Superior temporal gyrus (tissue), 1 donor: ENCODE measurements around the gene A2M.
"Not testable (repeated sequence)": the region's sequence is repeated elsewhere in the genome, so short reads cannot be mapped to it uniquely, and the experiment has no call there.

Source experiments
- DNase-seq: peaks from one replicate; pipeline ENCODE4 v3.0.0-alpha.2; 2016; ENCODE audit errors: extremely low spot score

The A2M gene

DNA sequence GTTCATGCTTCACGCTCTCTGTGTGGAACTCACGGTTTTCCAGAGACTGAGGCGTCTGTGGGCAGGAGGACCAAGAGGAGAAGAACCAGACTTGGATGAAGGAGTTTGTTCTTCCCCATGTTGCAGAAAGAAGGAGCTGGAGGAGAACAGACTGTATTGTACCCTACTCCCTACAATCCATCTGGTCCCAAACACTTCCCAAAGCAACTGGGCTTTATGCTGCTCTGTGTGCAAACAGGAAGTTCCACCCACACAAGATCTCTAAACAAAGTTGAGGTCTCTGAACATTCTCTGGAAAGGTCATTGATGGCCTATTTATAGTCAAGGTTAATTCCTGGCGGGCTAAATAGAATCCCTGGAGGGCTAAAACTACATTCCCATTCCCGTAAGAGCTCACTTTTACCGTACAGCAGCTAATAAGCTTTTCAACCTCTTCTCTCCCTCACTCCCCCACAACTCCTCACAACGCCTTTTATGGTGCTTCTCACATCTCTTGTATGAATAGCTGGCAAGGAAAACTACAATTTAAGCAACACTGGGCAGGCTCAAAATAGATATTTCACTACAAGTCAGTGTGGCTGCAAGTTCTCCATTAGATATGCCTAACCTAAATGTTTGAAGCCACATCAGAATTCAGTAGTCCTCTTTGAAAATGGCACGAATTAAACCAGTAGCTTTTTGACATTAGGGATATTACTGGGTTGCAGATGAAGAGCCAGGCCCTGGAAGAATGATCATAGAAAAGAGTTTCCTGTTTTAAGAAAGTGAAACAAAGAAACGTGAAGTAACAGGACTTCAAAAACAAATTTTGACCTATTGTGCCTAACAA lies at the start of gene A2M:
TSS of gene A2M (minus strand) at position 189 of the 829 bp plus-strand sequence. CDS start at position 119, 70 bp downstream.
- DNase-seq = peak; percentile 55

DNA sequence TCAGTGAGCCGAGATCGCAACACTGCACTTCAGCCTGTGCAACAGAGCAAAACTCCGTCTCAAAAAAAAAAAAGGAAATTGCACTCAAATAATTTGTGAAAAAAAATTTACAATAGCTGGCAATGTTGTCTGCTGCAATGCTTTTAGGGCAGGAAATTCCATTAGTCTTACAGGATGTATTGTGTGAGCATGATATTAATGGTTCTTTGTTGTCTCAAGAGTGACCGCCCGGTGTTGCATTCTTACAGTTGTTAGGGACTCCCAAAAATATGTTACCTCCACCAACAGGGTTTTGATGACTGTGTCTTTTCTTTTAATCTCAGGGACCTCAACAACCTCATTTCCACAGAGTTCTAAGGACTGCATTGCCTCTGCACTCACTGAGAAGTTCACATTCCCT lies 47.7 kb upstream of the A2M start:
- DNase-seq = no peak

DNA sequence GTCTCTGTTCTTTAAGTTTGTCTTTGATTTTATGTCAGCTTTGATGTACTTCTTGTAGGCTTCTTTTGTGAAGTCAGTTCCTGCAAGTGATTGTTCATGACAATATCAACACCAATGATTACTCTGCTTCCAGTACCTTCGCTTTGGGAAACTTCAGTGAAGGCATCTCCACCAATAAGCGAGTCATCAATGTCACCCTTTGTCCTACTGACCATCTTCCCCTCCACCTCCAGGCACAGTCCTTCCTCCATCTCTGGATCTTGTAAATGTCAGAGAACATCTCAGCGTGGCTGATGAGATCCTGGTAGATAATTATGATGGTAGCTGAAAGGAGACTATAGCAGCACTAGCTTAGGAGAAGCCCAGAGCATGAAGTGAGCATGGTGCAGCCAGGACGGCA lies 40.4 kb upstream of the A2M start:
- DNase-seq = no peak

DNA sequence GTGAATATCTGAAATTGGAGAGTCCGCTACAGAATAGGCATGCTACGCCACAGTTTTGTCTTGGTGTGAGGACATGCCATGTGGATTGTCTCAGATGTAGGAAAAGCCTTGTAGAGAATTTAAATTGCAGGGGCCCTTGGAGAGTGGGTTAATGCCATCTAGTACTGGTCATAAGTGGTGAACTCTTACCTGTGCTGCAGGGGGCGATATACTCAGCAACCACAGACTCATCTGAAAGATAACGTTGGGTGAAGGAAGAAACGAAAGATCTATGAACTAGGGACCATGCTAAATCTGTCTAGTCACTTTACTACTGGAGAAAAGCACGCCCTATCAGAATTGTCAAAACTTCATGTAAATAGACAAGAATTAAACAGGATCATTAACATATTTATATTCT lies 33.7 kb upstream of the A2M start:
- no peak for DNase-seq

DNA sequence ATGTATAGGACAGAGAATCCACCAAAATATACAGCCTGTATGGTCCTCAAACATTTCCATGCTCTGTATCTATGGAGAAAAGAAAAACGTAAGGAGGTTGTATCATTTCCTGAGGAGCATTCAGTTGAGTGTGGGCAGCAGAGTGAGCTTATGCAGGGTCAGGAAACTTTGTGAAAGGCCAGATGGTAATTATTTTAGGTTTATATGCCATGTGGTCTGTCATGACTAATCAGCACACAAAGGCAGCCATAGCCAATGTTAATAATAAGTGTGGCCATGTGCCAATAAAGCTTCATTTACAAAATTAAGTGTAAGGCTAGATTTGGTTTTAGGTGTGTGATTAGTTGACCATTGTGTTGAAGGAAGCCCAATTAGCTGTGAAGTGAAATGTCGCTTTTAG lies 33.2 kb upstream of the A2M start:
- DNase-seq = no peak

DNA sequence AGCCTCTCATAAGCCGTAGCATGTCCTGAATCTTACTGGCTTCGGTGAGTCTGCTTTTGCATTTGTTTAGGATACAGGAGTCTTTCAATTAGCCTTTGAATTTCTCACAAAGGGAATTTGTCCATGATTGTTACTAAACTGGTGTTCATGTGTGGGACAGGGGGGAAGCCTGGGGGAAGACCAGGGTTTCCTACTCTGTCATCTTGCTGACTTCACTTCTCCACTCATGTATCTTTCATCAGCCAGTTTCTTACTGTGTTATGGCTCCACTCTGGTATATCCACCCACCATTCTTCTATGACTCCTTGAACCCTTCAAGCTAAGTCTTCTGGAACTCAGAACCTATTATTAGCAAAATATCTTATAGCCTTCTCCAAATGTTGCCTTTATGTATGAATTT lies 31.7 kb upstream of the A2M start:
- DNase-seq = no peak

DNA sequence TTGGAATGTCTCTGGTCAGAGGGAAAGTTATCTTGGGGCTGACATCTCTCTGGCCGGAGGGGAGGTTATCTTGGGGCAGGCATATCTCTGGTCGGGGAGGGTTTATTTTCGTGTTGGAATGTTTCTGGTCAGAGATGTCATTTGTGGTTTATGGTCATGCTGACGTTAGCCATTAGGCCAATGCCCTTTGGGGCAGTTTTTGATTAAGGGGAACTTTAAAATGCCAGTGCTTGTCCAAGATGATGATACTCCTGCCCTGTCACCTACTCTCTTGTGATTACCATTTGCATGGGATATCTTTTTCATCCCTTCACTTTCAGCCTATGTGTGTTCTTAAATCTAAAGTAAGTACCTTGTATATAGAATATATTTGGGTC lies 29.0 kb upstream of the A2M start:
- DNase-seq = no peak

DNA sequence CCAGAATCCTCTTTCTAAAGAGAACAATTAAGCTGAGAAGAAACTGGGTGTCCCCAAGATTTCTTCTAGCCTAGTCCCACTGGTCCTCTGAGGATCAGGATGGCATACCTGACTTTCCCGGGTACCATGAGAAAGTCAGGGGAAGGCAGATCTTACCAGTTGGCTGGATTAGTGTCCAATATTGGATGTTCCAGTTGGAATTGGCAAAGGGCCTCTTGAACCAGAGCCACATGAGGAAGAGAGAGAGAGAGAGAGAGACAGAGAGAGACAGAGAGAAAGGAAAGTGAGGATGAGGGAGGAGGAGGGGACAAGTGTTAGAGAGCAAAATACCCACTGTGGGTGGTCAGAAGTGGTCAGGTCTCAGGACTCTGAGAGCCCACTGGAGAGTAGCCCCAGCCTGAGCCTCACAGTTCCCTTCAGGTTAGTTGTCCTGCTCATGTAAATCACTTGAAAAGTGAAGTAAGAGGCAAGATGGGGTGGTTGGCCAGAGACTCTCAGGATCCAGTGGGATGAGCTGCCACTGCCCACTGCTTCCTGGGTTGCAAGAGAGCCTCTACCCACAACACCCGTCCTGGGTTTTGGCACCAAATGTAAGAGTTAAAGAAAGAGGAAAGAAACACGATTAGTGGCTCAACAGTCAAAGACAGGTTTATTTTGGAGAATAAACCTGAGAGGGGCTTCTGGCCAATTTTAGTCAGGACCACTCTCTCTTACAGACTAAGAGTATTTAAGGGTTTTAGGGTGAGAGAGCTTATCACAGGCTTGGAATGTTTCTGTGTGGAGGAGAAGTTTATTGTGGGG lies 28.4 kb upstream of the A2M start:
- no peak for DNase-seq

DNA sequence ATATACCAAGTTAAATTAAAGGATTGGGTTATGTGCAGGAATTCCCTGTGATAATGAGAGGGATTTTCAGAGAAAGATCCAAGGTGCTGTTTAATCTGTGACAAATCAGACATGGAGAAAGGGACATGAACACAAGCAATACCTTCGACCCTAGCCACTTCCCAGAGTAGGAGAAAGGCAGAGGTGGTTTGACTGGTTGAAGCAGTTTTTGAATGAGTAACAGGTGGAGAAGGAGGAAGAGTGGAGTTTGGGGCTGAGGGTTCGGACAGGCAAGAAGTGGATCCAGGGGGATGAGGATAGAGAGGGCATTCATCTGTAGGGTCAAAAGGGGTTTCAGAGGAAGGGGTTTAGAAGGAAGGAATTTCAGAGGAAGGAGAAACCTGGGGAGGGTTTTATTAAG lies 27.4 kb upstream of the A2M start:
- DNase-seq = no peak

DNA sequence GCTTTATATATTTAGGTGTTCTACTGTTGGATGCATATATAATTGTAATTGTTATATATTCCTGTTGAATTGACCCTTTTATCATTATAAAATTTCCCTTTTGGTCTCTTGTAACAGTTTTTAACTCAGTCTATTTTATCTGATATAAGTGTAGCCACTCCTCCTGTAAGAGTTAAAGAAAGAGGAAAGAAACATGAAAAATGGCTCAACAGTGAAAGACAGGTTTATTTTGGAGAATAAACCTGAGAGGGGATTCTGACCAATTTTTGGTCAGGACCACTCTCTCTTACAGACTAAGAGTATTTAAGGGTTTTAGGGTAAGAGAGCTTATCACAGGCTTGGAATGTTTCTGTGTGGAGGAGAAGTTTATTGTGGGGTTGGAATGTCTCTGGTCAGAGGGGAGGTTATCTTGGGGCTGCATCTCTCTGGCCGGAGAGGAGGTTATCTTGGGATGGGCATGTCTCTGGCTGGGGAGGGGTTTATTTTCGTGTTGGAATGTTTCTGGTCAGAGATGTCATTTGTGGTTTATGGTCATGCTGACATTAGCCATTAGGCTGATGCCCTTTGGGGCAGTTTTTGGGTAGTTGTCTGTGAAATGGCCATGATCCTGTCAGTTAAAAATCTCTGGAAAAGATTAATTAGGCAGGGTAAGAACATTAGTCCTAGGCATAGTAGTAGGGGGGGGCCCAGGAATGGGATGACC lies 24.0 kb upstream of the A2M start:
- not testable (repeated sequence) for DNase-seq

DNA sequence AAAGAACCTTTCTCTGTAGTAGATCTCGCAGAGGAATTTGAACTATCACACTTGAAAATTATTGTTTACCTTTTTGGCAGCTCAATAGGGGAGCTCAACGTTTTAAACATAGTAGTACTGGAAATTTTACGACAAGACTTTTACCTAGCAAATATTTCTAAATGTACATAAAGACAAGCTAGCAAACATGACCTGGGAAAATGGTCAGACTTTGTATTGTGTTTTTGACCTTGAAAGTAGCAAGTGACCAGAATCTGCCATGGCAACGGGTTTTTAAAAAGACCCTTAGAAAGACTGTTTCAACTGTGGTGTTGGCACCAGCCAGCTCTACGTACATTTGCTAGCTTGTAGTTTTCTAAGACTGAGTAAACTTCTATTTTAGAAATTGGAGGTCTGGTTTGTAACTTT lies 20.2 kb upstream of the A2M start:
- no peak for DNase-seq

DNA sequence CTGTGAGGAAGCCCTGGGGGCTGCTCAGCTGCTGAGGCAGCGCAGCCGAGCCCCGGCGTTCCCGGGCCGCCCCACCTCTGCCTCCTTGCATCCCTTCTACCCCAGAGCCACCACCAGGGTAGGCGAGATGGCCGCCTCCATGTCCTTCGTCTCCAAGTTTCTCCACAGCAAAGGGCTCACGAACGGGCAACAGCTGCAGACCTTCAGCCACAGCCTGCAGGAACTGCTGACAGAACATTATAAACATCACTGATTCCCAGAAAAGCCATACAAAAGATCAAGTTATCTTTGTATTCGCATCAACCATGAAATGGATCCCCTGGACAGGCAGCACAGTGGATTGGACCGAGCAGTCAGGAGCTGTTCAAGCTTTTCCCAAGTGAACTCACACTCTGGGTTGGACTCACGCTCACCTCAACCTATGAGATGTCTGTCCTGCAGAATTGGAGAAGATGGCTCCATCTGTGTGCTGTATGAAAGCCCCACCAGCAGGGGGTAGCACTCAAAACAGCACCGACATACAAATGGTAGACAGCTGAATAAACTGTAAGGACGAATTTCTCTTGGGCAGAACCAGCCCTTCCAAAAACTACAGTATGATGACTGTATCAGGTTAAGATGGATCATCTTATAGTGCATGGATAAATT lies 19.4 kb upstream of the A2M start:
- no peak for DNase-seq

DNA sequence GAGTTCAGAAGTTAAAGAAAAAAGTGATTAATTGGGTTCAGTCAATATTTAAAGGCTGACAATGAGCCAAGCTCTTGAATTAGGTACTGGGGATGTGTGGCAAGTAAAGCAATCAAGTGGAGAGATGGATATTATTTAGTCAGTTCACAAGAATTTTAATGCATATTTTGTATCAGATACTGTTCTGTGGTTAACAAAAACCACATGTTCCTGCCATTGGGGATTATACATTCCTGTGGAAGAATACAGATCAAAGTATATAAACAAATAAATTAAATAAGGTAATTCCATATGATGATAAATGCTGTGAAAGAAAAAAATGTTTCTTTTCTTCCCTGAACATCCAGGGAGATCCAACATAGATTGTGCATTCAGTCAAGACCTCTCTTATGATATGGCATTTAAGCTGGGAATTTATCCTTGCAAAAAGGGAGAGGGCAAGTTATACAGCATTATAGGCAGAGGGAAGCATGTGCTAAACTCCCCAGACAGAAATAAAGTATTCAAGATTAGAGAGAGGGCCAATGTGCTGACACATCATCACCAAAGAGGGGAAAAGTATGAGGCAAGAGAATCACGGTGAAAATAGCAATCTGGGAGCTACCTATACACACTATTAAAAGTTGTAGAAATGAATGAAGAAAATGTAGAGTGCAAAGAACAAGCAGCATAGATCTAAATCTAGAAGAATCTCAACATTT lies 17.6 kb upstream of the A2M start:
- DNase-seq = no peak

DNA sequence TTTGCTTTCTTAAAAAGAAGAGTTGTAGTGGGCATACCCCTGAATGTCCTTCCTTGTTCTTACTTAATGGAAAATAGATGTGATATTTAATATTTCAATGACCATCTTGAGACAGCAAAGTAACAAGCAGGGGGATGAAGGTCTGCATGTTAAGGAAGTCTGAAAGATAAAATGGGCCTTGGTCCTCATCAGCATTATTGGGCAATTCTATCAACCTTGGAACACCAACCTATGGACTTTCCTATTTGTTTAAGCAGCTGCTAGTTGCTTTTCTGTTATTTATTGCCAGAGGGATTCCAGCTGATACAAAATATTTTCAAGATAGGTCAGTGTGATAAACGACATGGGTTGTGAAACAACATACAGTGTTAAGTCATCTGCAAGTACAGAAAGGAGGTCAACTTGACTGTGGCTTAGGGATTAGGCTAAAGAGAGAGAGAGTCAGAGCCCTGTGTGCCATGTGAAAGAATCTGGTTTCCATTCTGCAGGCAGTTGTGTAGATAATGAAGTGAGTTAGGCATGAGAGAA lies 16.4 kb upstream of the A2M start:
- DNase-seq = no peak

DNA sequence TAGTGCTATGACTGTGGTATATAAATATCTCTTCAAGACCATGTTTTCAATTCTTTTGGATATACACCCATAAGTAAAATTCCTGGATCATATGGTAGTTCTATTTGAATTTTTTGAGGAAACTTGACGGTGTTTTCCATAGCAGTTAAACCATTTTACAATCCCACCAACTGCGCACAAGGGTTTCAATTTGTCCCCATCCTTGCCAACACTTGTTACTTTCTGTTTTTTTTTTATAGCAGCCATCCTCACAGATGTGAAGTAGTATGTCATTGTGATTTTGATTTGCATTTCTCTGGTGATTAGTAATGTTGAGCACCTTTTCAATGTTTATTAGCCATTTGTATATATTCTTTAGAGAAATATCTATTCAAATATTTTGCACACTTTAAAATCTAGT lies 14.5 kb upstream of the A2M start:
- no peak for DNase-seq

DNA sequence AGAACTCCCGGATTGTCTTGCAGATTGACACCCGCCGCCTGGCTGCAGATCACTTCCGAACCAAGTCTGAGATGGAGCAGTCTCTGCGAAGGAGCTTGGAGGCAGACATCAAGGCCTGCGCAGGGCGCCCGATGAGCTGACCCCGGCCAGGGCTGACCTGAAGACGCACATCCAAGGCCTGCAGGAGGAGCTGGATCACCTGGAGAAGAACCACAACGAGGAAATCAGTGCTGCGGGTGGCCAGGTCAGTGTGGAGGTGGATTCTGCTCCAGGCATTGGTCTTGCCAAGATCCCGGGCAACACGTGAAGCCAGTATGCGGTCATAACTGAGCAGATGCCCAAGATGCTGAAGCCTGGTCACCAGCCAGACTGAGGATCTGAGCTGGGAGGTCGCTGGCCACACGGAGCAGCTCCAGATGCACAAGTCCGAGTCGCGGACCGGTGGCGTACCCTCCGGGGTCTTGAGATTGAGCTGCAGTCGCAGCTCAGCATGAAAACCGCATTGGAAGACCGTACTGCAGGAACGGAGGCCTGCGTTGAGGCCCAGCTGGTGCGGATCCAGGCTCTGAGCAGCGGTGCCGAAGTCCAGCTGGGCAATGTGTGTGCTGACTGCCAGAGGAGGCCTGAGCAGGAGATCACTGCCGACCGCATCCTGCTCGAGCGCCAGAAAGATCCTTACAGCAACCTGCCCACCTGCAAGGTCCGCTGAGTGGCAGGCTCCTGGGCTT lies 12.4 kb upstream of the A2M start:
- no peak for DNase-seq

DNA sequence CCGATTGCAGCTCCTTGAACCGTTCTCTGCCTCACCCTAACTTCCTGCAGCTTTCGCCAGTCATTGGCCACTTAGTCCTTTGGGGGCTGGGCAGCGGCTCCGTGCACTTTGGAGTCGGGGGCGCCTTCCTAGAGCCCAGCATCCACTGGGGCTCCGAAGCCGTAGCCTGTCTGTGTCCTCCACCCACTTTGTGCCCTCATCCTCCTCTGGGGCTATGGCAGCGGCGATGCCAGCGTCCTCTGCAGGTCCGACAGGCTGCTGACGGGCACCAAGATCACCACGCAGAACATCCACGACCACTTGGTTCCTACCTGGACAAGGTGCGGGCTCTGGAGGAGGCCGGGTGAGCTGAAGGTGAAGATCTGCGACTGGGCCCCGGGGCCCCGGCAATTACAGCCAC lies 11.8 kb upstream of the A2M start:
- DNase-seq = no peak

DNA sequence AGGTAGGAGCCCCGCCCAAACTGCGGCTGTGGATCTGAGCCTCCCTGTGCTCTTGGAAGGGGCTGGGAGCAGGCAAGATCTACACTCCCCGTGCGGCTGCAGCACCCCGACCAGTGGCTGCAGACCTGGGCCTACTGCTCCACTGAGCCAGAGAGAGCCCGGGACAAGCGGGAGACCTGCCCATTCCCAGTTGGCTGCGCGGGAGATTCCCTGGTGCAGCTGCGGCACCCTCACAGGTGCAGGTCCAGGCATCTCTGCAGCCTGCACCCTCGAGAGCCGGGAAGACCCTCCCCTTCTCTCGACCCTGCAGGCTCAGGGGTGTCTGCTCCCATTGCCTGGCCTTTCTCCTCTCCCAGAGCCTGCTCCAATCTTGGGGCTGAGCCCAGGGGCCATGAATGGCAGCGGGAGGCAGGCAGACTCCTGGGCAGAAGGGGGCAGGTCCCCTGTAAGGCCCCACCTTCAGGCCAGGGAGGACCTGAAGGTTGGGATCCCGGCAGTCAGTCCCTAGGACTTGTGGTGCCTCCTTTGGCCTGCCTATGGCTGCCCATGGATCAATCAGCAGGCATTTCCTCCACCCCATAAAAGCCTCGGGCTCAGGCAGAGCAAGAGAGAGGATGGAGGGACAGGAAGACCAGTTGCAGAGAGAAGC lies 8.8 kb upstream of the A2M start:
- no peak for DNase-seq

DNA sequence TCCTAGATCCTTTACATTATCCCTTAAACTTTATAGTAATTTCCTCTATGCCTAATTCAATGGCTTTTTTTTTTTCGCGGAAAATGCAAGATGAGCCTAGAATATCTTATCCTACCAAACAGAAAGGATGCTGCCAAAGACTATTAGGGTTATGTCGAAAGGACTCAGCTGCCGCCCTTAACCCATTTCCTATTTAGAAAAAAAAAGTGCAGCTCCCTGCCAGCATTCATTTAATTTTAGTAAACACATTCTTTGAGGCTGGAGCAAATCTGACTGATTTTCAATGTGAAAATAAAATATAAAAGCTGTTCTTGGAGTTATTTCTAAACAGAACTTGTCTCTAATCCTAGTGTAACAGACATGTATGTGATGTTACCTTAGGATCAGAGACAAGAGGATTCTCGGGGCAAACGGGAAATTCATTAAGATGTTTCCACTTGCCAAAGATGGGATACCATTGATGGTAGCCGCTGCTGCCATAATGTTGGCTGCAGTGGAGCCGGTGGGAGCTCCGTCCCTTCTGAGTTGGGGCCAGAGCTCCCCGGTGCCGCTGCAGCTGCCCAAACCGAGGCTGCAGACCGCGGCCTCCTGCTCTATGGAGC lies 8.2 kb upstream of the A2M start:
- no peak for DNase-seq
